IMR-90 (cell line): ENCODE data around the gene ITFG1. TPM values are rescaled to one million over a fixed set of nuclear protein-coding genes. Genes with fewer than 3 reads are reported as not detected.
A peak's percentile ranks its signal among the peaks of the same experiment; 100 is the strongest.

Source experiments
- ATAC-seq: fragments of 200-7000 bp; cut with Tn5 transposase; 2 replicates; pipeline ENCODE4 v1.9.1; 2020; ENCODE audit warnings: low read depth, mild to moderate bottlenecking, moderate library complexity
- BruUV-seq: library from RNA; stranded (reverse); fragments of 400-500 nt; replicated peaks from 2 replicates; lab custom pipeline; 2021; lab: Mats Ljungman, UMichigan
- CTCF ChIA-PET: fragments of 300-600 bp; formaldehyde crosslinking; extraction: SDS; loops from one replicate; lab custom pipeline; 2021; ENCODE audit warnings: antibody characterized with exemption; lab: Yijun Ruan, JAX
- POLR2A ChIA-PET: fragments of 300-600 bp; sonication (Branson Sonifier 250); formaldehyde crosslinking; loops from one replicate; lab custom pipeline; 2022; ENCODE audit warnings: antibody characterized with exemption; ENCODE audit not compliant: unreplicated experiment; lab: Charles Lee
- DNase-seq: peaks from one replicate; pipeline ENCODE4 v3.0.0; 2013
- H2AFZ ChIP-seq: replicated peaks from 2 replicates; pipeline ENCODE3; 2013; ENCODE audit warnings: low read length, mild to moderate bottlenecking; ENCODE audit not compliant: poor library complexity
- H2AK5ac ChIP-seq: 2 replicates; pipeline ENCODE4 v1.6.1; 2013; ENCODE audit warnings: low read depth, low read length, inconsistent platforms
- H2AK9ac ChIP-seq: replicated peaks from 2 replicates; pipeline ENCODE3; 2013; ENCODE audit warnings: mild to moderate bottlenecking, low read depth, low read length, moderate library complexity; ENCODE audit not compliant: poor library complexity
- H2BK120ac ChIP-seq: 2 replicates; pipeline ENCODE4 v1.6.1; 2013; ENCODE audit warnings: low read depth, low read length, inconsistent platforms
- H2BK15ac ChIP-seq: 3 replicates; pipeline ENCODE4 v1.6.1; 2013; ENCODE audit warnings: low read depth, low read length, inconsistent platforms
- H2BK20ac ChIP-seq: 2 replicates; pipeline ENCODE4 v1.6.1; 2013; ENCODE audit warnings: low read depth, mild to moderate bottlenecking, inconsistent platforms, low read length, moderate library complexity
- H2BK5ac ChIP-seq: 2 replicates; pipeline ENCODE4 v1.6.1; 2013; ENCODE audit warnings: mild to moderate bottlenecking, low read depth, low read length, inconsistent platforms; ENCODE audit not compliant: poor library complexity, severe bottlenecking
- H3K14ac ChIP-seq: replicated peaks from 2 replicates; pipeline ENCODE4 v1.6.1; 2013; ENCODE audit warnings: low read depth, low read length, inconsistent platforms
- H3K18ac ChIP-seq: 2 replicates; pipeline ENCODE4 v1.6.1; 2013; ENCODE audit warnings: low read depth, low read length, control low read depth
- H3K23ac ChIP-seq: 2 replicates; pipeline ENCODE4 v1.6.1; 2013; ENCODE audit warnings: low read depth, low read length, inconsistent platforms
- H3K27ac ChIP-seq: 2 replicates; pipeline ENCODE4 v1.5.1; 2013; ENCODE audit warnings: mild to moderate bottlenecking, control low read depth, low read length; ENCODE audit not compliant: insufficient read depth
- H3K27me3 ChIP-seq: 2 replicates; pipeline ENCODE4 v1.6.1; 2013; ENCODE audit warnings: low read length; ENCODE audit not compliant: control insufficient read depth, insufficient read depth
- H3K36me3 ChIP-seq: 2 replicates; pipeline ENCODE4 v1.6.1; 2013; ENCODE audit warnings: low read length, mixed read lengths; ENCODE audit not compliant: control insufficient read depth, insufficient read depth
- H3K4ac ChIP-seq: 2 replicates; pipeline ENCODE4 v1.6.1; 2013; ENCODE audit warnings: low read depth, low read length, inconsistent platforms
- H3K4me1 ChIP-seq: 2 replicates; pipeline ENCODE4 v1.6.1; 2013; ENCODE audit warnings: low read length, mixed read lengths; ENCODE audit not compliant: control insufficient read depth, insufficient read depth
- H3K4me2 ChIP-seq: 2 replicates; pipeline ENCODE4 v1.6.1; 2013; ENCODE audit warnings: low read depth, mild to moderate bottlenecking, control low read depth, low read length, moderate library complexity
- H3K4me3 ChIP-seq: 2 replicates; pipeline ENCODE4 v1.5.1; 2013; ENCODE audit warnings: low read depth, mild to moderate bottlenecking, control low read depth, low read length, moderate library complexity; ENCODE audit not compliant: insufficient read depth
- H3K56ac ChIP-seq: 2 replicates; pipeline ENCODE4 v1.6.1; 2013; ENCODE audit warnings: low read length, inconsistent platforms; ENCODE audit not compliant: insufficient read depth; ENCODE audit errors: extremely low read depth
- H3K79me1 ChIP-seq, 2 experiments: 2 replicates each; pipeline ENCODE4 v1.6.1; 2013; ENCODE audit warnings: low read length in 2 of 2, inconsistent platforms in 1 of 2, low read depth in 1 of 2
- H3K9ac ChIP-seq: 2 replicates; pipeline ENCODE4 v1.6.1; 2013; ENCODE audit warnings: low read depth, low read length, control low read depth
- H3K9me1 ChIP-seq: 2 replicates; pipeline ENCODE4 v1.6.1; 2013; ENCODE audit warnings: low read length, inconsistent platforms; ENCODE audit not compliant: insufficient read depth
- H3K9me3 ChIP-seq: 2 replicates; pipeline ENCODE4 v1.6.1; 2013; ENCODE audit warnings: low read length; ENCODE audit not compliant: control insufficient read depth, insufficient read depth
- H4K20me1 ChIP-seq: 2 replicates; pipeline ENCODE4 v1.6.1; 2013; ENCODE audit warnings: low read length, inconsistent platforms; ENCODE audit not compliant: insufficient read depth
- H4K5ac ChIP-seq: 2 replicates; pipeline ENCODE4 v1.6.1; 2013; ENCODE audit warnings: mild to moderate bottlenecking, low read depth, low read length, control low read depth
- H4K8ac ChIP-seq, 2 experiments: 2 replicates each; pipeline ENCODE4 v1.6.1; 2013; ENCODE audit warnings: low read depth in 2 of 2, low read length in 2 of 2, control low read depth in 1 of 2, inconsistent platforms in 1 of 2
- H4K91ac ChIP-seq: 2 replicates; pipeline ENCODE4 v1.6.1; 2013; ENCODE audit warnings: low read depth, low read length, inconsistent platforms; ENCODE audit not compliant: insufficient read depth
- BHLHE40 ChIP-seq: fragments of 150-350 bp; IDR thresholded peaks from 2 replicates; pipeline ENCODE4 v1.6.1; 2016; ENCODE audit warnings: mild to moderate bottlenecking, low read depth, low read length
- CEBPB ChIP-seq: IDR thresholded peaks from 2 replicates; pipeline ENCODE4 v1.6.1; 2012; ENCODE audit warnings: low read depth, low read length, improper control_type of control experiment
- CHD1 ChIP-seq: IDR thresholded peaks from 2 replicates; pipeline ENCODE4 v1.6.1; 2012; ENCODE audit warnings: low read depth, low read length, improper control_type of control experiment
- FOS ChIP-seq: fragments of 150-350 bp; IDR thresholded peaks from 2 replicates; pipeline ENCODE4 v1.6.1; 2016; ENCODE audit warnings: low read depth, low read length
- MAFK ChIP-seq: IDR thresholded peaks from 2 replicates; pipeline ENCODE4 v1.6.1; 2012; ENCODE audit warnings: low read depth, low read length, improper control_type of control experiment
- MAZ ChIP-seq: IDR thresholded peaks from 2 replicates; pipeline ENCODE4 v1.6.1; 2012; ENCODE audit warnings: low read depth, mild to moderate bottlenecking, low read length, improper control_type of control experiment, moderate library complexity, borderline replicate concordance
- MXI1 ChIP-seq: IDR thresholded peaks from 2 replicates; pipeline ENCODE4 v1.6.1; 2012; ENCODE audit warnings: low read depth, mild to moderate bottlenecking, low read length, moderate library complexity, borderline replicate concordance
- NFE2L2 ChIP-seq: fragments of 150-350 bp; IDR thresholded peaks from 2 replicates; pipeline ENCODE4 v1.6.1; 2016; ENCODE audit warnings: low read depth, mild to moderate bottlenecking, low read length
- POLR2A ChIP-seq: IDR thresholded peaks from 2 replicates; pipeline ENCODE4 v1.6.1; 2012; ENCODE audit warnings: mild to moderate bottlenecking, low read depth, low read length
- RAD21 ChIP-seq: IDR thresholded peaks from 2 replicates; pipeline ENCODE4 v1.6.1; 2012; ENCODE audit warnings: low read length, improper control_type of control experiment
- RCOR1 ChIP-seq: IDR thresholded peaks from 2 replicates; pipeline ENCODE4 v1.6.1; 2012; ENCODE audit warnings: mild to moderate bottlenecking, low read length, improper control_type of control experiment; ENCODE audit not compliant: insufficient replicate concordance
- RFX5 ChIP-seq: IDR thresholded peaks from 2 replicates; pipeline ENCODE4 v1.8.0; 2012; ENCODE audit warnings: low read depth, mild to moderate bottlenecking, low read length, moderate library complexity
- SMC3 ChIP-seq: fragments of 150-350 bp; IDR thresholded peaks from 2 replicates; pipeline ENCODE4 v1.6.1; 2016; ENCODE audit warnings: low read depth, mild to moderate bottlenecking, antibody characterized with exemption, low read length, moderate library complexity
- WGBS, 2 experiments: methylation state at CpG; one replicate each; pipeline versions ENCODE4 v1.1.5 to v1.1.7; 2013; ENCODE audit warnings: missing lambda C conversion rate in 2 of 2; ENCODE audit not compliant: insufficient read length in 1 of 2; ENCODE audit errors: extremely low coverage in 2 of 2; 5-methylcytosine and 5-hydroxymethylcytosine counted together
- dilution Hi-C: fragments of 300-500 bp; cut with HindIII; formaldehyde crosslinking; loops from one replicate; pipeline ENCODE4 v1.14.3; 2018; ENCODE audit warnings: low sequenced_read_pairs; ENCODE audit not compliant: unreplicated experiment
- in situ Hi-C: fragments of 300-500 bp; cut with MboI; formaldehyde crosslinking; loops from 3 replicates; pipeline ENCODE4 v1.14.3; 2019; ENCODE audit warnings: low sequenced_read_pairs, inconsistent platforms, mixed read lengths
- intact Hi-C: fragments of 100-400 bp; cut with micrococcal nuclease; formaldehyde crosslinking; loops from 2 replicates; pipeline ENCODE4 v1.10.0; 2022
- polyA plus RNA-seq, 3 experiments: library from polyadenylated mRNA; depleted of rRNA; stranded (reverse); fragments of >200 nt; gene quantifications; 2 replicates each; pipeline ENCODE4 v1.2.3, GENCODE V29; 2012; ENCODE audit warnings: low replicate concordance in 1 of 3
- total RNA-seq: library from RNA; depleted of rRNA; stranded (reverse); fragments of >200 nt; gene quantifications from 2 replicates; pipeline ENCODE4 v1.2.3, GENCODE V29; 2012
- TF ChIP-seq, protein P1 (sequence below): fragments of 150-350 bp; IDR thresholded peaks from 2 replicates; pipeline ENCODE4 v1.6.1; 2016; ENCODE audit warnings: low read depth, mild to moderate bottlenecking, low read length, moderate library complexity, borderline replicate concordance
- TF ChIP-seq, protein P2 (sequence below): conservative IDR thresholded peaks from 2 replicates; pipeline ENCODE4 v1.5.1; 2012; ENCODE audit warnings: mild to moderate bottlenecking, low read depth, low read length, improper control_type of control experiment
- TF ChIP-seq, protein P3 (sequence below): fragments of 150-350 bp; IDR thresholded peaks from 2 replicates; pipeline ENCODE4 v1.6.1; 2017; ENCODE audit warnings: mild to moderate bottlenecking, antibody characterized with exemption, low read length, low read depth

Gene ITFG1
- total and polyA plus RNA-seq, 2 of the 4 experiments (the other 2 are of a cell fraction) = 54.3 to 60.4 TPM

DNA sequence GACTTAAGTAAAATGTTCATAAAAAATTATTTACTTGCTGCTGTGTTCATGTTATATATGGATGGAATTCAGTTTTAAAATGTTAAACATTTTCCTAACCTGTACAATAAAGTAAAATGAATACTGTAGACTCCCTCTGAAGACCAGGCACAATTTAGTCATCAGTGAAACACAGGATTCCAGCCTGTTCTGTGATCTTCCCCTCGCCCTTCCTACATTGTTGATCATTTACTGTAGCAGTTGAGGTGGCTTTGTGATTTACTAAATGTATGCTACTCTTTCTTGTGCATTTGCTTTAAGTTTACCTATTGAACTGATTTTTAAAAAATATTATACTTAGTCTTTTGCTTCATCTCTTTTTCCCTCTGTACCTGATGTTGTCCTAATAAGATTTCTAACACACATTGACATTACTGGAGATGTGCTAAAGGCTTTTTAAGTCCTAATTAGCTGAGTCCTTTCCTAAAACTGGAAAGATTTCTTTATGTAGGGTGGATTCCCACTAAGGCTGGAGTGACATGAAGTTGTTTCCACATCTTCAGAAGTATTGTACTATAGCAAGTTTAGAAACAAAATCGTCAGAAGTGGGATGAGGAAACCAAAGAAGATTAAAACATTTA is 38.3 kb upstream of the ITFG1 start:
- TF ChIP-seq MAFK (no peak), RFX5 (no peak), SMC3 (no peak), FOS (no peak), RCOR1 (no peak), CEBPB (no peak), RAD21 (no peak), POLR2A (no peak), BHLHE40 (no peak), NFE2L2 (no peak), MAZ (no peak), MXI1 (no peak), CHD1 (no peak)
- TF ChIP-seq, protein P1, sequence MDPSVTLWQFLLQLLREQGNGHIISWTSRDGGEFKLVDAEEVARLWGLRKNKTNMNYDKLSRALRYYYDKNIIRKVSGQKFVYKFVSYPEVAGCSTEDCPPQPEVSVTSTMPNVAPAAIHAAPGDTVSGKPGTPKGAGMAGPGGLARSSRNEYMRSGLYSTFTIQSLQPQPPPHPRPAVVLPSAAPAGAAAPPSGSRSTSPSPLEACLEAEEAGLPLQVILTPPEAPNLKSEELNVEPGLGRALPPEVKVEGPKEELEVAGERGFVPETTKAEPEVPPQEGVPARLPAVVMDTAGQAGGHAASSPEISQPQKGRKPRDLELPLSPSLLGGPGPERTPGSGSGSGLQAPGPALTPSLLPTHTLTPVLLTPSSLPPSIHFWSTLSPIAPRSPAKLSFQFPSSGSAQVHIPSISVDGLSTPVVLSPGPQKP = no peak
- TF ChIP-seq, protein P2, sequence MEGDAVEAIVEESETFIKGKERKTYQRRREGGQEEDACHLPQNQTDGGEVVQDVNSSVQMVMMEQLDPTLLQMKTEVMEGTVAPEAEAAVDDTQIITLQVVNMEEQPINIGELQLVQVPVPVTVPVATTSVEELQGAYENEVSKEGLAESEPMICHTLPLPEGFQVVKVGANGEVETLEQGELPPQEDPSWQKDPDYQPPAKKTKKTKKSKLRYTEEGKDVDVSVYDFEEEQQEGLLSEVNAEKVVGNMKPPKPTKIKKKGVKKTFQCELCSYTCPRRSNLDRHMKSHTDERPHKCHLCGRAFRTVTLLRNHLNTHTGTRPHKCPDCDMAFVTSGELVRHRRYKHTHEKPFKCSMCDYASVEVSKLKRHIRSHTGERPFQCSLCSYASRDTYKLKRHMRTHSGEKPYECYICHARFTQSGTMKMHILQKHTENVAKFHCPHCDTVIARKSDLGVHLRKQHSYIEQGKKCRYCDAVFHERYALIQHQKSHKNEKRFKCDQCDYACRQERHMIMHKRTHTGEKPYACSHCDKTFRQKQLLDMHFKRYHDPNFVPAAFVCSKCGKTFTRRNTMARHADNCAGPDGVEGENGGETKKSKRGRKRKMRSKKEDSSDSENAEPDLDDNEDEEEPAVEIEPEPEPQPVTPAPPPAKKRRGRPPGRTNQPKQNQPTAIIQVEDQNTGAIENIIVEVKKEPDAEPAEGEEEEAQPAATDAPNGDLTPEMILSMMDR = no peak
- TF ChIP-seq, protein P3, sequence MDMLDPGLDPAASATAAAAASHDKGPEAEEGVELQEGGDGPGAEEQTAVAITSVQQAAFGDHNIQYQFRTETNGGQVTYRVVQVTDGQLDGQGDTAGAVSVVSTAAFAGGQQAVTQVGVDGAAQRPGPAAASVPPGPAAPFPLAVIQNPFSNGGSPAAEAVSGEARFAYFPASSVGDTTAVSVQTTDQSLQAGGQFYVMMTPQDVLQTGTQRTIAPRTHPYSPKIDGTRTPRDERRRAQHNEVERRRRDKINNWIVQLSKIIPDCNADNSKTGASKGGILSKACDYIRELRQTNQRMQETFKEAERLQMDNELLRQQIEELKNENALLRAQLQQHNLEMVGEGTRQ = no peak
- H3K36me3 ChIP-seq = peaks cover 8% of the 10 kb centered on the region
- no peak overlapping the region for H2BK20ac ChIP-seq
- POLR2A ChIA-PET = no interaction called here
- H3K27me3 ChIP-seq = no peaks in the 10 kb centered on the region
- dilution Hi-C loops = no loop called here
- no peak overlapping the region for H4K91ac ChIP-seq
- intact Hi-C loops = no loop called here
- no peaks in the 10 kb centered on the region; the same call in 1 of the 2 replicates for H3K9me1 ChIP-seq
- in situ Hi-C loops = no loop called here
- no peak overlapping the region for H2BK5ac ChIP-seq
- no peak overlapping the region for H4K8ac ChIP-seq
- H3K18ac ChIP-seq = no peak overlapping the region
- no peaks in the 10 kb centered on the region for H3K4me1 ChIP-seq
- peaks cover 2 to 11% of the 10 kb centered on the region in 2 experiments; a peak in 2 of 4 replicates for H3K79me1 ChIP-seq
- H4K20me1 ChIP-seq = no peaks in the 10 kb centered on the region
- BruUV-seq = no TSS peak
- no peak overlapping the region for H2BK15ac ChIP-seq
- no peak overlapping the region for H2AK9ac ChIP-seq
- CTCF ChIA-PET = no interaction called here
- H3K56ac ChIP-seq = no peak overlapping the region
- H3K4ac ChIP-seq = no peak overlapping the region
- H2AK5ac ChIP-seq = no peak overlapping the region
- no peak overlapping the region for H4K5ac ChIP-seq
- no CpG with 5 or more reads among the region's 2 CpGs for WGBS, 2 experiments
- no peak overlapping the region for H3K4me3 ChIP-seq
- H2BK120ac ChIP-seq = no peak overlapping the region
- H3K27ac ChIP-seq = no peak overlapping the region
- DNase-seq (no peak), ATAC-seq (no peak)
- H3K9ac ChIP-seq = no peak overlapping the region
- H3K9me3 ChIP-seq = no peaks in the 10 kb centered on the region
- H2AFZ ChIP-seq = no peak overlapping the region
- H3K4me2 ChIP-seq = no peak overlapping the region
- no peak overlapping the region for H3K14ac ChIP-seq
- H3K23ac ChIP-seq = 0 out of 2 replicates have a peak overlapping the region, but pooled peaks have one; percentile 16
